HTR-8/SVneo (cell line): ENCODE data around the gene DBN1.

ENCODE experiments used
- DNase-seq: peaks from one replicate; pipeline ENCODE4 v3.0.0; 2011; ENCODE audit warnings: low spot score, mixed read lengths; ENCODE audit not compliant: insufficient read length
- FAIRE-seq: peaks from 2 replicates; lab custom pipeline; 2011; peaks lifted over from hg19 to GRCh38; lab: Jason Lieb, UNC

The DBN1 gene

DNA sequence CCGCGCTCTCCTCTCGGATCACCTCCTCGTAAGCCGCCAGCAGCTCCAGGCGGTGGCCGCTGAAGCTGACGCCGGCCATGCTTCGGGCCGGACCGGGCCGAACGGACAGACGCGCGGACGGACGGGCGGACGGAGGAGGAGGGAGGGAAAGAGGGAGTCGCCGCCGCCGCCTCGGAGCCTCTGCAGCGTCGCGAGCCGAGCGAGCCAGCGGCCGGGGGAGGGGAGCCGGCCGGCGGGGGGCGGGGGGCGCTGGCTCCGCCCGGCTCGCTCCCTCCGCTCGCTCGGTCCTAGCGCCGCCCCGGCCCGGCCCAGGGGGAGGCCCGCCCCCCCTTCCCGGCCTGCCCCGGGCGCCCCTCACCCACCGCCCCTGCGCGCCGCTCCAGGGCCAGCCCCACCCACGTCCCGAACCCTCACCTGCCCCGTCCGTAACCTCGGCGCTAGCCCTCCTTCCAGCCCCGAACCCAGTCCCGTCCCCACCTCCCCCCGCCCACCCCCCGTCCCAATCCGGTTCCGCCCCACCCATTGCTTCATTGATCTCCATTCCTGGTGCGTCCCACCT lies at the start of gene DBN1:
DBN1 (minus strand) TSS at position 192 of the 559 bp plus-strand sequence; CDS start at position 79, 113 bp downstream.
- no peak for FAIRE-seq

DNA sequence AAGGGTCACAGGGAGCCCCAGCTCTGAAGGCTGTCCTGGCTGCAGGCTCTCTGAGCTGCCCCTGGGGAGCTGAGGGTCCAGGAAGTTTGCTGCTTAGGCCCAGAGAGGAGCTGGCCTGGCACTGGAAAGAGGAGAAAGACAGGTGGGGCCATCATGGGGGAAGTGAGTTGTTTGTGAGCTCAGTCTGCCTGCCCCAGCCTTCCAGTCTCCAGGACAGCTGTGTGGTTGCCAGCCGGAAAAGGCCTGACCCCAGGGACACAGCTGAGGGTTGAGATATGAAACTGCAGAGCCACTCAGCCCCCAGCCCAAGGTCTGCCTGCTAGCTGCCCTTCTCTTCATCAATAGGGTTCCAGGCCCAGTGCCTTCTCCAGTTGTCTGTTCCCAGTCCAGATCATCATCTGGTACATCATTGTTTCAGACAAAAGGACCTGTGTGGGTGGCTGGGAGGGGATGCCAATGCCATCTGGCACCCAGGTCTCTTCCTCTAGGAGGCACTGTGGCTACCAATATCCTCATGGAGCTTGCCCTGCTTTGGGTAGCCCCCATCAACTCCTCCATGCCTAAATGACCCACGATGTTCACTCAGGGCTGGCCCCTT lies 47.6 kb upstream of the DBN1 start:
- FAIRE-seq (no peak), DNase-seq (no peak)

More for the DNA sequence above, at the start of gene DBN1:
- no peak for DNase-seq

DNA sequence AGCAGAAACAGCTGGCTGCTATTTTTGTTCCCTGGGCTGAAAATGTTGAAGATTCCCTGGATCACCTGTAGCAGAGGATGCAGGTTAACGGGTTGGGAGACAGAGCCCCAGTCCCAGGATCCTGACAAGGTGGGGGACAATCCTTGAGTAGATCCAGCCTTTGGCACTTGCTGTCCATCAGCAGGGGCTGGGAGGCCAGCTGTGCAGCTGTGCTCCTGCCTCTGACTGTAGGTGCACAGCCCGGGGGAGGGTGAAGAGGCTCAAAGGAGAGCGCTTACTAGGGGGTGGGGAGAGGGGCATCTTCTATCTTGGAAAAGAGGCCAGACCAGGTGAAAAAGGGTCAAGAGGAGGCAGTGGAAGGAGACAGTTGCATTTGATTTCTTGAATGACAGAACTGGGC lies 46.8 kb upstream of the DBN1 start:
- DNase-seq (no peak), FAIRE-seq (no peak)

DNA sequence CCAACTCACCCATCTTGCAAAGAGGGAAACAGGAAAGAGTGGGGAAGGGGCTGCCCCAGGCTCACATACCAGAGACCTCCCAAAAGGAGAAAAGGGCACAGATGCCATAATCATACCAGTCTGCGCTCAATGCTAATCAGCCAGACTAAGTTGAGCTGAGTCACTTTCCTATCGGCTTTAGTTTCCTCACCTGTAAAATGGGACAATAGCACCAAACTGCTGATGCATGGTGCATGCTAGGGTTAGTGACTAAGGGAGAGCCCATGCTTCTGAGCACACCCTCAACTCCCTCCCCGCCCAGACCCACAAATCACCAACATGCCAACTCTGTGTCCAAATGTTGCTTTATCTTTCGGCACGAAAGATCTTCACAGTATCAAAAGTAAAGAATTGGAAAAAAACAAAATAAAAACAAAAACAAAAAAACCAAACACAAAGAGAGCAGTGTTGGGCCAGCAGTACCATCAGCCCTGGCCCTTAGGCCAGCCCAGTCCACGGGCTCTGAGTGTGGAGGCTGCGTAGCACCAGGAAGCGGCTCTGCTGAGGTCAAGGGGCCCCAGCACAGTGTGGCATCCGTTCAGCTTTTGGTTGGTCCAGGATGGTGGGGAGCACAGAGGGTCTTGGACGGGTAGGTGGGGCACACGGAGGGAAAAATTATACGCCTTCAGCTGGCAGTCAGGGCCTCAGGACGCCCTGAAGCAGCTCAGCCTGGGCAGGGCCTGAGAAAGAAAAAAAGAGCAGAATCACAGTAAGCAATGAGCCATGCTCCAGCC lies 46.2 kb upstream of the DBN1 start:
- FAIRE-seq: no peak
- no peak for DNase-seq

DNA sequence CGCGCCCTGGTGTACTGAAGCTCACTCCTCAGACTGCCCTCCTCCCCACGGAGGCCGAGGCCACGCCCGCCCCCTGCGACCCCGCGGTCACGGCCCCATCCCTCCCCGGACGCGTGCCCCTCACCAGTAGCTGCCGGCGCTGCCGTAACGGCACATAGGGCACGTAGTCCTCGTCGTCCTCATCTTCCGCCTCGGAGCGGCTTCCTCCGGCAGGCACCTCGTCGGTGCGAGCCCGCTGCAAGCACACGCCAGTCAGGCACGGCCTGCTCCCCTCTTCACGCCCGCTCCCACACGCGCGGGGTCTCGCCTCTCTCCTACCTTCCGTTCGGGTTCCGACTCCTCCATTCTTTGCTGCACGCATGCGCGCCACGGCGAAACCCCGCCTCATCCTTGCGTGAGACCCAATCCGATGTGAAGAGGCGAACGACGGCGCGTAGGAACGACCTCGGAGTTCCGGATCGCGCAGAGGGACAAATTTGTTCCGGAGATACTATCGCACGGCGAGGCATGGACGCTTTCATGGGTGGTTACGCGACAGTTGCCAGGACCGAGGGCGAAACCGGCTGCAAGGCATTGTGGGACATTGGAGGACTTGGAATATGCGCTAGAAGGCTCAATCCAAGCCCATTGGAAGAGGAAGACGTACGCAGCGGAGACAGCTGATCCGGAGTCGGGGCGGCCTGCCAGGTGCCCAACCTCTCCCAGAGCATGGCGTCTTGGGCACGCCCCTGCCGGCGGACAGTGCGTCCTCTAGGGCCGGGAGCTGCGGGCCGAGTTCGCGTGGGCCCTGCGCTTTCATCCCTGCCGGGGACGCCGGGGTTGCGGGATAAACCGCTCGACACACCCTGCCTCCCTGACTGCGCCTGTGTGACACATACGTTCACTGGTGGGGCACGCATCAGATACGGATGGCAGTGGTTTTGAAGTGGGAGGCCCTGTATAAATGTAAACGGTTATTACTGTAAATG lies 43.5 kb upstream of the DBN1 start, which contains the start of gene DDX41:
DDX41 (minus strand) TSS at position 361 of the 968 bp plus-strand sequence; CDS start at position 345, 16 bp downstream.
- DNase-seq: peak; percentile 98

DNA sequence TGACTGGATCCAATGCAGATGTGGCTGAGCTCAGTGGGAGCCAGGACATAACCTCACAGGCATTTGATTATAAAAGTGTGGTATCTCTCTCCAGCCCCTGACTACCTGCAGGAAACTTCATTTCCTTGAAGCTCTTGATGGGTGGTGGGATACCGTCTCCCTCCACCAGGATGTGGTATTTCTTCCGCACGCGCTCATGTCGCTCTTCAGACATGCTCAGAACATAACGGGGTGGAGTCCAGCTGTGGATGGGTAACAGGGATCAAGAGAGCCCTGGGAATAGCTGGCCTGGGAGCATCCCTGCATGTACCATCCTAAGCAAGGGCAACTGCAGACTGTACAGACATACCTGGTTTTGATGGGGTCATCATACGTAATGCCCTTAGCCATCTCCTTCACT lies 42.1 kb upstream of the DBN1 start:
- FAIRE-seq (no peak), DNase-seq (no peak)

More for the DNA sequence above, 43.5 kb upstream of the DBN1 start, which contains the start of gene DDX41:
- peak; percentile 98 for FAIRE-seq

DNA sequence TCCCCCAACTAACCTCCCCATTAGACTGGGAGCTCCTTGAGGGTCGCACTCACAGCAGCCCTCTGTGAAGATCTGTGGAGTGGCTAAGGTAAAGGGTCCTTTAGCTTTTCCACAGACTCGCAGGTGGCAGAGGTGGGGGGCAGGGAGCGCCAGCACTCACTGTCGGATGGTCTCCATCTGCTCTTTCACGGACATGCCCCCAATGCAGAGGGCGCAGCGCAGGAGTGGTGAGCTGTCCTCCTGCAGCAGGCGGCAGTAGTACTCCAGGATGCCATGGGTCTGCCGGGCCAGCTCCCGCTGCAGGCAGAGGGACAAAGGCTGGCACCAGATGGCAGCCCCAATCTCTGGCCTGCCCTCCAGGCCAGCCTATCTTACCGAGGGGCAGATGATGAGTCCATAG lies 41.1 kb upstream of the DBN1 start:
- DNase-seq (no peak), FAIRE-seq (no peak)

DNA sequence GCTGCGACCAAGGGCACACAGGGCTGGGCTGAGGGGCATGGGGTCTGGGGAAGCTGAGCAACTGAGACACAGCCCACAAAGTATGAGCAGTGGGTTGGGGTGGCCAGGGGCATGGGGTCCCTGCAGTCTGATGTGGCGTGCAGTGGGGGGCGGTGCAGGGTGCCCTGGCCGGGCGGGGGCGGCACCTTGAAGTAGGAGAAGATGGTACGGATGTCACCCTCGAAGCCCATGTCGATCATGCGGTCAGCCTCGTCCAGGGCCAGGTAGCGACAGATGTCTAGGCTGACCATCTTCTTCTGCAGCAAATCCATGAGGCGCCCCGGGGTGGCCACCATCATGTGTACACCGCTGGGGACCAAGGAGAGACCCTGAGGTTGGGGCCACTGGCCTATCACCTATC lies 40.1 kb upstream of the DBN1 start:
- no peak for FAIRE-seq
- DNase-seq: no peak

DNA sequence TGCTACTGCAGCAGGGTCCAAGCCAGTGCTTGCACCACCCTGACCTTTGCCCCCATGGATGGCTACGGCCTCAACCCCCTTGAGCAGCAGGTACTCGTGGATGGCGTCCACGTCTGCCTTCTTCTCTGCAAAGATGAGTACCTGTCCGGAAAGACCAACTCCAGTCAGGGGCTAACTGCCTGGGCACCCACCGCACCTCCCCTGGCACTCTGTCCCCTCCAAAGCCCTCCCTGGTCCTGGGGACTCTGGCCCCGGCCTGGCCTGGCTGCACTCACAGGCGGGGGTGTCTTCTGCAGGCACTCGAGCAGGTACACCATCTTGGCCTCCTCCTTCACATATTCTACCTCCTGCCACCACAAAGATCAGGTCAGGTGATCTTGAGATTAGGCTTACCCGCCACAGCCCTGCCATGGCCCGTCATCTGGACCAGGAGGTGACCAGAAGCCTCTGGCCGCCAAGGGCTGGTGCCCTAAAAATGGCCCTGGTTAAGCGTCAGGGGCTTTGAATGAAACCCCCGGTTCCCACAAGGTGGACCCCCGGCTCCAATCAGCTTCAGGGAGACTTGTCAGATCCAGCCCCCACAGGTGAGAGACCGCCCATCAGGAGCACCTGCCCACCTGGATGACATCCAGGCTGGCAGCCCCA lies 39.4 kb upstream of the DBN1 start:
- FAIRE-seq (no peak), DNase-seq (no peak)

DNA sequence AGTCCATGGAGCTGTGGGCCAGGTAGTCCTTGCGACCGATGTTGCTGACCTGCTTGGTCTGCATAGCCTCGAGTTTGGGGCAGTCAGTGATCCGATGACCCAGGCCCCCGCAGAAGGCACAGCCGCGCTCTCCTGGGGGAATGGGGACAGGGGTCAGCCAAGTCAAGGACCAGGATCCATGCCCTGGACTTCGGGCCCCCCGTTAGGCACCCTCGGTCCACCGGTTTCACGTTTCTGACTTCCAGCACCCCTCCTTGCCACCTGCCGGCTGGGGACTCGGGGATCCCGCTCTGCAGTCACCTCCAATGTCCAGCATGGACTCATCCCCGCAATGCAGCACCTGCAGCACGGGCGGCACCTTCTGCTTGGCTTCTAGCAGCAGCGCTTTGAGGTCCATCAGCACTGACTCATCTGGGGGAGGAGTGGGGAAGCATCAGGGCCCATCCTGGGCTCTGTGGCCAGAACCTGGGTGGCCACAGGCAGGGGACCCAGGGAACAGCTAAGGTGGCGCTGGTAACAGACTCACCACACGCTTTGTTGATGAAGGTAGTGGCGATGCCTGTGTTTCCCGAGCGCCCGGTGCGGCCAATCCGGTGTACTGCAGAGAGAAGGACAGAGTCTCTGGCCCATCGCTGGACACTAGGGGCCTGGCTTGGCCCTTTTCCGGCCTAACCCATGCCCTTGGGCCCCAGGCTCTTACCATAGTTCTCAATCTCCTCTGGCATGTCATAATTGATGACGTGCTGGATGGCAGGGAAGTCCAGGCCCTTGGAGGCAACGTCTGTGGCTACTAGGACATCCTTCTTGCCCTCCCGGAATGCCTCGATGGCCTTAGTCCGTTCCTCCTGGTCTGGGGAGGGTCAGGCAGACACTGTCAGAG lies 38.6 kb upstream of the DBN1 start:
- FAIRE-seq (no peak), DNase-seq (no peak)

DNA sequence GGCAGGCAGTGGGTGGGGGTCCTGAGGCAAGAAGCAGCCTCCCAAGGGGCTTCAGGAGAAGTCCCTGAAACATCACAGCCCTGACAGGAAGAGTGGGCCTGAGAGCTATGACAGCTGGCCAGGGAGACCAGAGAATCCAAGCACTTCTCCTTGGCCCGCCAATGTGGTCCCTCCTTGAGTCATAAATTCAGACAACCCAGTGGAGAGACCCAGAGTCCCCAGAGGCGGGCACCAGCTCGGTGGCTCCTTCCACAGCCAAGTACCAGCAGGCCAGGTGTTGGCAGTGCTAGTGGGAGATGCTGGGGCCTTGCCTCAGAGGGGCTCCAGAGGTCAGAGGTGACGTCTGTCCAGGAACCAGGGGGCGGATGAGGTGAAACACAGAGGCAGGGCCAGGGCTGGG lies 37.7 kb upstream of the DBN1 start:
- no peak for FAIRE-seq

DNA sequence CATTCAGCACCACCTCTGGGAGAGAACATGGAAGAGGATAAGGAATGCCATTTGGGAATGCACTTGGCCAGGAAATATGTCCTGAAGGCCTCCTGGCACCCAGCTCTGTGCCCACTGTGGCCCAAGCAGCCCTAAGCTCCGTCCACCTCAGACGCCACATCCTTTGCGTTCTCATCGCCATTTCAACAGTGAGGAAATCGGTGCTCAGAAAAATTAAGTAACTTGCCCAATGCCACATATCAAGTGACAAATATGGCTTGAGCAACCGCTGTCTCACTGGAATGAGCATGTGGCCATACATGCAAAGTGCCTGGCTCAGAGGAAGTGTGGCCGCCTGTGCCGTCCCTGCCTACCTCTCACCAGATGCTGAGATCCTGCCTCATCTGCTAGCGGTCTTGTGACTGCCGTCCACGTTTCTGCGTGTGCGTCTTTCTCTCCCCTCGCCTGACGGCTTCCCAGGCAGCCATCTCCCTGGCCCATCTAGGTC lies 37.2 kb upstream of the DBN1 start:
- DNase-seq (no peak), FAIRE-seq (no peak)

More for the DNA sequence above, 37.7 kb upstream of the DBN1 start:
- DNase-seq: no peak

DNA sequence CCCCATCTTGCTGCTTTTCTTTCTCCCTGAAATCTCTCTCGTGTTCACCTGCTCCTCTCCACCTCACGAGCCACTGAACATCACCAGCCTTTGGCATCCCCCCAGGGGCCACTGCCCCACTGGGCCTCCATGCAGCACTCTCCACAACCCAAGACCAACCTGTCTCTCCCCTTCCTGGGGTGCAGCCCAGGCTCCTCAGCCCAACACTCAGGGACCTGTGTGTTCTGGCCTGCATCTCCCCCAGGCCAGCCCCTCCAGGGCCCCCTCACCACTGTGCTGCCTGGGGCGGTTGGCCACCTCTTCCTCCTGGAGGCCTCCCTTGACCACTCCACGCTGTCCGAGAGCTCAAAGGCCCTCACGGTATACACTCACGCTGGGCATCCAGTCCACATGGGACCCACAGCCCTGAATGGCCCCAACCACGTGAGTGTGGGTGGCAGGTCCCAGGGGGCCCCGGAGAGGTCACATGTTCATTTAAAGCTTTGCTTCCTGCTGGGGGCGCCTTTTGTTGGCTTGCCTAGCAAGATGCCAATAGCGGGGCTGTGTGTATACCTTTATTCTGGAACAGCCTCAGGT lies 36.6 kb upstream of the DBN1 start:
- DNase-seq (no peak), FAIRE-seq (no peak)

DNA sequence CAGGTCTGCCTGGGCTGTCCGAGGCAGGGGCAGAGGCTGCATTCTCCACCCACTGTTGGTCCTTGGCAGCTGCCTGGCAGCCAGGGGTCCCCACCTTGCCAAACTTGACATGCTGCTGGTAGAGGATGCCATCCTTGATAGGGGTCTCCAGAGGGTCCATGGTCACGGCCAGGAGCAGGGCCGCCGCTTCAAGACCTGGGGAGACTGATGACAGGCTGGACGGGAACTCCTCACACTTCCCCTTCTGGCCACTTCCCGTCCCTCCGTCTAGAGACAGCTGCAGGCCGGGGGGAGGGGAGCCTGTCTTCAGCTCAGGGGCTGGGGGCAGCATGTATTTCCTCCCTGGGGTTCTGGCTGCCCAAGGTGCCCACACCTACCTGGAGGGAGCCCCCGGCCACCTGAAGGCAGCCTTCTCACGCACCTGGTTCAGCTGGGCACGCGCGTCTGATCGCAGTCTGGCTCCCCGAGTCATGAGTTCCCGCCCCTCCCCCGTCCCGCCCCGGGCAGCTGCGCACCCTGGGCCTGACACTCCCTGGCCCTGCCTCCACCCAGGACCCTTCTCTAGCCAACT lies 36.0 kb upstream of the DBN1 start, which contains the start of gene DOK3:
DOK3 (minus strand) TSS at position 446 of the 571 bp plus-strand sequence; CDS start at position 160, 286 bp downstream.
- DNase-seq: no peak
- no peak for FAIRE-seq

DNA sequence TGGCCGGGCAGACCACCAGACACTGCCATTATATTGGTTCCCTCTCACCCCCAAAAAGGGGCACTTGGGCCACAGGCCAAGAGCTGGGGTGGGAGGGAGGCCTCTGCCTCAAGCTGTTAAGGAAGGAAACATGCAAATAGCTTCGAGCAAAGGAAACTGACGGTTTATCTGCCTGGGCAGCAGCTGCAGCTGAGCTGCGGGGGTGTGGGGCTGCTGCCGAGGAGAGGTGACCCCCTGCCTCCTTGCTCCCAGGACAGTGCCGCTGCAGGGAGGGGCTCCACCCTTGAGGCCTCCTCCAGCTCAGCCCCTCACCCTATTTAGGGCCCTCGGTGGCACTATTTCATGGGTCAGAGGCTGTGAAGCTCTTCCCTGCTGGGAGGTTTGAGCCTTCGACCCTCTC lies 35.4 kb upstream of the DBN1 start:
- FAIRE-seq (no peak), DNase-seq (no peak)

DNA sequence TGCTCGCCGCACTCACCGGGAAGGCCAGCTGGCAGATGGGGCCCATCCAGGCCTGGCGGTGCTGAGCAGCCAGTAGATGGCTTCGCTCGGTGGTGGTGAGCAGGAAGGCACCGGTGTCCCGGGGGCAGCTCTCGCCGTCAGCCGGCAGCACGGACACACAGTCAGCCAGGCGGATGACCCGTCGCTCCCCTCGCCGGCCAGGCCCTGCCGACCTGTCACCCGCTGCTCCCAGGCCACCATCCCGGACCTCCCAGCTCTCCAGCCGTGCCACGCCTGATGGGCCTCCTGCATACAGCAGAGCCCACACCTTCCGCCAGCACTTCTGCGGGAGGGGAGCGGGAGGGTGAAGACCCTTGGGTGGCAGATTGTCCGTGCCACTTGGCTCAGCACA lies 34.8 kb upstream of the DBN1 start:
- no peak for FAIRE-seq
- no peak for DNase-seq

DNA sequence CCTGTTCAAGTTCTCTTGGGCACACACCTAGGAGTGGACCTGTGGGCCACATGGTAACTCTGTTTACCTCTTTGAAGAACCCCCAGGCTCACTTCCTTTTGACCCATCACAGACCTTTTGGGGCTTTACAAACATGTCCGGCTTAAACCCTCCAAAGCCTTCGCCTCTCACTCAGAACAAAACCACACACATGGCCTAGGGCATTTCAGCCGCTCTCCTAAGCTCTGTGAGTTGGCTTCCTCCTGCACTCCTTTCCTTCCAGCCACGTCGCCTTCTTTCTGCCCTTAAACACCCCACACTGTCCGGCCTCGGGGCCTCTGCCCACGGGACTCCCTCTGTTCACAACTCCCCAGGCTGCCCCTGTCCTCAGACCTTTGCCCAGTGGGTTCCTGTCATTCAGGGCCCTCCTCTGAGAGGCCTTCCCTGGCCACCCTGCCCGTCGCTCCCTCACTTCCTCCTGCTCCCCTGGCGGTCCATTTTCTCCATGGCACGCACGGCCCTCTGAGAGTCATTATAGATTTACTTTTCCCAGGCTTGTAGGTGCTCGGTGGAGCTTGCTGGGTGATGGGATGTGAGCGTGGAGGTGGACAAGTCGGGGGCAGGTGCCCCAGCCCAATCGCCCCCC lies 34.3 kb upstream of the DBN1 start:
- DNase-seq: no peak
- no peak for FAIRE-seq
